HG02938 (cell line): ENCODE data around the gene ATP6V1E1.
"Not testable (repeated sequence)": the region's sequence is repeated elsewhere in the genome, so short reads cannot be mapped to it uniquely, and the experiment has no call there.

Experiments used
- ATAC-seq: cut with Tn5 transposase; IDR thresholded peaks from one replicate; pipeline ENCODE4 v1.9.1; 2021; ENCODE audit warnings: mild to moderate bottlenecking, moderate library complexity; ENCODE audit not compliant: unreplicated experiment

ATP6V1E1 gene

GRCh38 chr22:17628406-17629172, at the start of gene ATP6V1E1:
Gene ATP6V1E1, minus strand, starts transcription at chr22:17628749. Its CDS starts 114 bp downstream, at chr22:17628635.
- ATAC-seq = peak; percentile 99

- no peak for ATAC-seq
These were observed 47.0 kb upstream of the ATP6V1E1 start for GRCh38 chr22:17675584-17675983.

- no peak for ATAC-seq
These were observed 45.6 kb upstream of the ATP6V1E1 start for GRCh38 chr22:17674152-17674551.

GRCh38 chr22:17672417-17672991, 44.0 kb upstream of the ATP6V1E1 start:
- ATAC-seq = no peak

GRCh38 chr22:17671521-17672092, 43.1 kb upstream of the ATP6V1E1 start:
- ATAC-seq = not testable (repeated sequence)

- no peak for ATAC-seq
These were observed 37.3 kb upstream of the ATP6V1E1 start for GRCh38 chr22:17665854-17666253.

GRCh38 chr22:17665248-17665647, 36.7 kb upstream of the ATP6V1E1 start:
- ATAC-seq = no peak

GRCh38 chr22:17664414-17665055, 36.0 kb upstream of the ATP6V1E1 start:
- no peak for ATAC-seq

GRCh38 chr22:17656870-17657395, 28.4 kb upstream of the ATP6V1E1 start:
- no peak for ATAC-seq

GRCh38 chr22:17655289-17655688, 26.7 kb upstream of the ATP6V1E1 start:
- ATAC-seq = no peak

GRCh38 chr22:17648569-17648968, 20.0 kb upstream of the ATP6V1E1 start:
- ATAC-seq = no peak

- ATAC-seq = no peak
These were observed 19.4 kb upstream of the ATP6V1E1 start for GRCh38 chr22:17647991-17648390.

GRCh38 chr22:17647452-17647851, 18.9 kb upstream of the ATP6V1E1 start:
- no peak for ATAC-seq

- not testable (repeated sequence) for ATAC-seq
These were observed 13.8 kb upstream of the ATP6V1E1 start for GRCh38 chr22:17642357-17642756.

GRCh38 chr22:17641269-17641668, 12.7 kb upstream of the ATP6V1E1 start:
- ATAC-seq = no peak

GRCh38 chr22:17639247-17639741, 10.7 kb upstream of the ATP6V1E1 start:
- ATAC-seq = no peak

- ATAC-seq = peak; percentile 82
These were observed 10.1 kb upstream of the ATP6V1E1 start, which contains the start of gene BCL2L13 for GRCh38 chr22:17638432-17639246. Gene BCL2L13, plus strand, starts transcription at chr22:17638757. Its CDS starts 16,955 bp downstream, at chr22:17655712.

GRCh38 chr22:17638182-17638431, 9.6 kb upstream of the ATP6V1E1 start:
- ATAC-seq = no peak

- no peak for ATAC-seq
These were observed 9.1 kb upstream of the ATP6V1E1 start for GRCh38 chr22:17637490-17638181.

- not testable (repeated sequence) for ATAC-seq
These were observed 8.3 kb upstream of the ATP6V1E1 start for GRCh38 chr22:17636850-17637249.
